OCI-LY7 (cell line): ENCODE data around the gene SELENOW. TPM values are rescaled to one million over a fixed set of nuclear protein-coding genes. Genes with fewer than 3 reads are reported as not detected.

Source experiments
- BruUV-seq: library from RNA; stranded (reverse); fragments of 400-500 nt; replicated peaks from 2 replicates; lab custom pipeline; 2021; lab: Mats Ljungman, UMichigan
- CTCF ChIA-PET: fragments of 300-600 bp; sonication (Branson Sonifier 250); formaldehyde crosslinking; loops from one replicate; lab custom pipeline; 2022; ENCODE audit warnings: antibody characterized with exemption; ENCODE audit not compliant: unreplicated experiment; lab: Charles Lee
- POLR2A ChIA-PET: fragments of 300-600 bp; sonication (Branson Sonifier 250); formaldehyde crosslinking; loops from one replicate; lab custom pipeline; 2022; ENCODE audit warnings: antibody characterized with exemption; lab: Charles Lee
- DNase-seq: peaks from one replicate; pipeline ENCODE4 v3.0.0-alpha.2; 2015; ENCODE audit warnings: low spot score
- H2AFZ ChIP-seq: fragments of 200-600 bp; sonication (generic), shearing (Covaris generic); 2 replicates; pipeline ENCODE4 v1.6.1; 2014; ENCODE audit warnings: mild to moderate bottlenecking, antibody characterized with exemption, low read length, moderate library complexity
- H3K27ac ChIP-seq: fragments of 200-600 bp; sonication (generic); 2 replicates; pipeline ENCODE4 v1.5.1; 2014; ENCODE audit warnings: mixed run types, low read depth, mild to moderate bottlenecking, moderate library complexity, low read length, inconsistent platforms; ENCODE audit not compliant: poor library complexity, severe bottlenecking
- H3K36me3 ChIP-seq: fragments of 200-600 bp; sonication (generic); 2 replicates; pipeline ENCODE4 v1.6.1; 2014; ENCODE audit warnings: mild to moderate bottlenecking, antibody characterized with exemption, low read length, moderate library complexity, mixed read lengths; ENCODE audit not compliant: insufficient read depth
- H3K4me1 ChIP-seq: fragments of 200-600 bp; sonication (generic); 2 replicates; pipeline ENCODE4 v1.5.1; 2014; ENCODE audit warnings: mild to moderate bottlenecking, low read length; ENCODE audit not compliant: insufficient read depth, poor library complexity, severe bottlenecking
- H3K4me2 ChIP-seq: fragments of 200-600 bp; sonication (generic); 2 replicates; pipeline ENCODE4 v1.6.1; 2014; ENCODE audit warnings: mild to moderate bottlenecking, low read length
- H3K4me3 ChIP-seq: fragments of 200-600 bp; sonication (generic); 2 replicates; pipeline ENCODE4 v1.5.1; 2014; ENCODE audit warnings: mild to moderate bottlenecking, low read depth, low read length; ENCODE audit not compliant: poor library complexity, severe bottlenecking
- H3K79me2 ChIP-seq: fragments of 200-600 bp; sonication (generic); 2 replicates; pipeline ENCODE4 v1.6.1; 2016; ENCODE audit warnings: low read depth, mild to moderate bottlenecking, low read length, moderate library complexity, mixed read lengths; ENCODE audit not compliant: insufficient read depth
- H3K9me2 ChIP-seq: fragments of 200-600 bp; sonication (generic); 2 replicates; pipeline ENCODE4 v1.6.1; 2016; ENCODE audit warnings: mild to moderate bottlenecking, low read length, mixed read lengths; ENCODE audit not compliant: insufficient read depth
- H3K9me3 ChIP-seq: fragments of 200-600 bp; sonication (generic); 2 replicates; pipeline ENCODE4 v1.6.1; 2014; ENCODE audit warnings: mild to moderate bottlenecking, mixed run types, low read length, mixed read lengths
- H4K20me1 ChIP-seq: fragments of 200-600 bp; sonication (generic); 2 replicates; pipeline ENCODE4 v1.6.1; 2014; ENCODE audit warnings: mild to moderate bottlenecking, antibody characterized with exemption, low read length, moderate library complexity, mixed read lengths; ENCODE audit not compliant: insufficient read depth
- EZH2phosphoT487 ChIP-seq: fragments of 200-600 bp; sonication (generic); IDR thresholded peaks from 2 replicates; pipeline ENCODE4 v1.6.1; 2018; ENCODE audit warnings: low read depth, borderline replicate concordance, mild to moderate bottlenecking, mixed run types, antibody characterized with exemption, low read length, moderate library complexity, mixed read lengths
- intact Hi-C: fragments of 100-400 bp; cut with micrococcal nuclease; formaldehyde crosslinking; loops from one replicate; pipeline ENCODE4 v1.10.0; 2022; ENCODE audit not compliant: unreplicated experiment
- total RNA-seq, 2 experiments: library from RNA; depleted of rRNA in 1 of 2; stranded (reverse); fragments of >200 nt in 1 of 2; shearing (Covaris generic) in 1 of 2; gene quantifications; 2 replicates each; pipeline ENCODE4 v1.2.3, GENCODE V29; 2014 to 2022
- TF ChIP-seq, protein P1 (sequence below): fragments of 200-600 bp; sonication (generic); conservative IDR thresholded peaks from 2 replicates; pipeline ENCODE4 v1.5.1; 2014; ENCODE audit warnings: mild to moderate bottlenecking, antibody characterized with exemption, low read length, moderate library complexity, mixed read lengths

The SELENOW gene
- total RNA-seq, 2 experiments from 2014 or later: 31.2 to 95.5 TPM

DNA sequence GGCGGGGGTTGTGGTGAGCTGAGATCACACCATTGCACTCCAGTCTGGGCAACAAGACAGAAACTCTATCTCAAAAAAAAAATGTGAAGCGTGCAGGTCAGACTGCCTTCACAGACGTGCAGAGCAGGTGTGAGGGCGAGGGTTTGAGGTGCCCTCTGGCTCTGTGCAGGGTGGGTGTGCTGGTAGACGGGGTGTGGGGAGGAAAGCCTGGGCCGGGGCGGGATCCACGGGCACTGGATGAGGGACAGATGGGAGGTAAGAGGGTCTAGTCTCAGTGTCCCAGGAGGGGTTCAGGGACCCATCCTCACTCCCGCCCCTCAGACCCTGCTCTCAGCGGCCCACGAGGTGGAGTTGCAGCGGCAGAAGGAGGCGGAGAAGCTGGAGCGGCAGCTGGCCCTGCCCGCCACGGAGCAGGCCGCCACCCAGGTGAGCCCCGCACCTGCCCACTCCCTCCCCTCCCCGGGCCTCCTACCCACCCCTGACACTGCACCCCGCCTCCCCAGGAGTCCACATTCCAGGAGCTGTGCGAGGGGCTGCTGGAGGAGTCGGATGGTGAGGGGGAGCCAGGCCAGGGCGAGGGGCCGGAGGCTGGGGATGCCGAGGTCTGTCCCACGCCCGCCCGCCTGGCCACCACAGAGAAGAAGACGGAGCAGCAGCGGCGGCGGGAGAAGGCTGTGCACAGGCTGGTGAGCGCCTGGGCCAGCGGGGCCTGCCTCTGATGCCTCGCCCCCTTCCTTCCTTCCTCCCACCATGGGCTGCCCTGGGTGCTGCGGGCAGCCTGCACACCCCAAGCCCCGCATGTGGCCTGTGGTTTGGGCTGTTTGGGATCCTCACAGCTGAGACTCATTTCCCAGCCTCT is 24.1 kb upstream of the SELENOW start:
- Histone ChIP-seq H2AFZ (no peak overlapping the region), H3K9me2 (no peaks in the 10 kb centered on the region), H3K9me3 (no peaks in the 10 kb centered on the region), H3K4me1 (peaks cover 6% of the 10 kb centered on the region), H4K20me1 (no peaks in the 10 kb centered on the region), H3K4me2 (no peak overlapping the region), H3K4me3 (no peak overlapping the region), H3K27ac (no peak overlapping the region), H3K36me3 (peaks cover 97% of the 10 kb centered on the region), H3K79me2 (0 out of 2 replicates have a peak, but pooled peaks cover 4% of the 10 kb centered on the region)
- ChIA-PET CTCF (no interaction called here), POLR2A (no interaction called here)
- BruUV-seq: no TSS peak
- intact Hi-C loops: no loop called here
- no peak for DNase-seq
- TF ChIP-seq, protein P1, sequence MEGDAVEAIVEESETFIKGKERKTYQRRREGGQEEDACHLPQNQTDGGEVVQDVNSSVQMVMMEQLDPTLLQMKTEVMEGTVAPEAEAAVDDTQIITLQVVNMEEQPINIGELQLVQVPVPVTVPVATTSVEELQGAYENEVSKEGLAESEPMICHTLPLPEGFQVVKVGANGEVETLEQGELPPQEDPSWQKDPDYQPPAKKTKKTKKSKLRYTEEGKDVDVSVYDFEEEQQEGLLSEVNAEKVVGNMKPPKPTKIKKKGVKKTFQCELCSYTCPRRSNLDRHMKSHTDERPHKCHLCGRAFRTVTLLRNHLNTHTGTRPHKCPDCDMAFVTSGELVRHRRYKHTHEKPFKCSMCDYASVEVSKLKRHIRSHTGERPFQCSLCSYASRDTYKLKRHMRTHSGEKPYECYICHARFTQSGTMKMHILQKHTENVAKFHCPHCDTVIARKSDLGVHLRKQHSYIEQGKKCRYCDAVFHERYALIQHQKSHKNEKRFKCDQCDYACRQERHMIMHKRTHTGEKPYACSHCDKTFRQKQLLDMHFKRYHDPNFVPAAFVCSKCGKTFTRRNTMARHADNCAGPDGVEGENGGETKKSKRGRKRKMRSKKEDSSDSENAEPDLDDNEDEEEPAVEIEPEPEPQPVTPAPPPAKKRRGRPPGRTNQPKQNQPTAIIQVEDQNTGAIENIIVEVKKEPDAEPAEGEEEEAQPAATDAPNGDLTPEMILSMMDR: no peak
- no peak for TF ChIP-seq EZH2phosphoT487

GRCh38 chr19:47755065-47755761 is 23.3 kb upstream of the SELENOW start:
- H3K27ac ChIP-seq: no peak overlapping the region
- H3K9me2 ChIP-seq: no peaks in the 10 kb centered on the region
- TF ChIP-seq, protein P1: no peak
- TF ChIP-seq EZH2phosphoT487: no peak
- peaks cover 90% of the 10 kb centered on the region for H3K36me3 ChIP-seq
- H3K9me3 ChIP-seq: no peaks in the 10 kb centered on the region
- H2AFZ ChIP-seq: no peak overlapping the region
- intact Hi-C loops: no loop called here
- no peak overlapping the region for H3K4me3 ChIP-seq
- no peaks in the 10 kb centered on the region for H3K4me1 ChIP-seq
- no TSS peak for BruUV-seq
- H3K79me2 ChIP-seq: no peaks in the 10 kb centered on the region
- H3K4me2 ChIP-seq: no peak overlapping the region
- ChIA-PET CTCF (no interaction called here), POLR2A (no interaction called here)
- no peak for DNase-seq
- H4K20me1 ChIP-seq: no peaks in the 10 kb centered on the region
